ENCODE data around the gene TAF11L4.
"Not testable (repeated sequence)": the region's sequence is repeated elsewhere in the genome, so short reads cannot be mapped to it uniquely, and the experiment has no call there.

Gene TAF11L4

GRCh38 chr5:17519508-17519907 is 2.1 kb upstream of the TAF11L4 start:
- not testable (repeated sequence) for H3K4me2 ChIP-seq (ENCODE audit: low read length); H3K9me3 ChIP-seq (ENCODE audit: control insufficient read depth, insufficient read depth, low read length); H3K36me3 ChIP-seq (ENCODE audit: control insufficient read depth, low read length); H3K4me3 ChIP-seq (ENCODE audit: low read length); H3K27me3 ChIP-seq (ENCODE audit: control insufficient read depth, low read length); H3K4me1 ChIP-seq (ENCODE audit: control insufficient read depth, low read length); H3K9me2 ChIP-seq (replicated peaks; ENCODE audit: control insufficient read depth, low read length); H3K79me2 ChIP-seq (ENCODE audit: control insufficient read depth, low read length); H3K27ac ChIP-seq (ENCODE audit: low read depth, low read length); H3F3A ChIP-seq (ENCODE audit: control insufficient read depth, insufficient read depth); H4K20me1 ChIP-seq (ENCODE audit: control insufficient read depth, insufficient read depth, low read depth, low read length)

GRCh38 chr5:17524935-17525334 is 3.3 kb downstream of the TAF11L4 start, which contains the start of gene TAF11L5:
Gene TAF11L5, plus strand, starts transcription at chr5:17525235.
- H3K9me2 ChIP-seq (replicated peaks; ENCODE audit: control insufficient read depth, low read length); H3K4me1 ChIP-seq (ENCODE audit: control insufficient read depth, low read length); H3K4me2 ChIP-seq (ENCODE audit: low read length); H3K27me3 ChIP-seq (ENCODE audit: control insufficient read depth, low read length); H3K27ac ChIP-seq (ENCODE audit: low read depth, low read length); H3K4me3 ChIP-seq (ENCODE audit: low read length); H3K36me3 ChIP-seq (ENCODE audit: control insufficient read depth, low read length); H4K20me1 ChIP-seq (ENCODE audit: control insufficient read depth, insufficient read depth, low read depth, low read length); H3F3A ChIP-seq (ENCODE audit: control insufficient read depth, insufficient read depth); H3K79me2 ChIP-seq (ENCODE audit: control insufficient read depth, low read length); H3K9me3 ChIP-seq (ENCODE audit: control insufficient read depth, insufficient read depth, low read length): not testable (repeated sequence)

- H3F3A ChIP-seq (ENCODE audit: control insufficient read depth, insufficient read depth); H4K20me1 ChIP-seq (ENCODE audit: control insufficient read depth, insufficient read depth, low read depth, low read length); H3K27me3 ChIP-seq (ENCODE audit: control insufficient read depth, low read length); H3K4me2 ChIP-seq (ENCODE audit: low read length); H3K27ac ChIP-seq (ENCODE audit: low read depth, low read length); H3K4me1 ChIP-seq (ENCODE audit: control insufficient read depth, low read length); H3K36me3 ChIP-seq (ENCODE audit: control insufficient read depth, low read length); H3K9me2 ChIP-seq (replicated peaks; ENCODE audit: control insufficient read depth, low read length); H3K9me3 ChIP-seq (ENCODE audit: control insufficient read depth, insufficient read depth, low read length); H3K4me3 ChIP-seq (ENCODE audit: low read length); H3K79me2 ChIP-seq (ENCODE audit: control insufficient read depth, low read length): not testable (repeated sequence)
Measured at GRCh38 chr5:17526504-17526903, 4.9 kb downstream of the TAF11L4 start.

GRCh38 chr5:17528369-17528768 is 6.8 kb downstream of the TAF11L4 start, which contains the start of gene TAF11L6:
Gene TAF11L6, plus strand, starts transcription at chr5:17528669.
- H3K9me2 ChIP-seq (replicated peaks; ENCODE audit: control insufficient read depth, low read length); H3K27ac ChIP-seq (ENCODE audit: low read depth, low read length); H3K36me3 ChIP-seq (ENCODE audit: control insufficient read depth, low read length); H4K20me1 ChIP-seq (ENCODE audit: control insufficient read depth, insufficient read depth, low read depth, low read length); H3K4me1 ChIP-seq (ENCODE audit: control insufficient read depth, low read length); H3K9me3 ChIP-seq (ENCODE audit: control insufficient read depth, insufficient read depth, low read length); H3K4me3 ChIP-seq (ENCODE audit: low read length); H3K27me3 ChIP-seq (ENCODE audit: control insufficient read depth, low read length); H3K4me2 ChIP-seq (ENCODE audit: low read length); H3F3A ChIP-seq (ENCODE audit: control insufficient read depth, insufficient read depth); H3K79me2 ChIP-seq (ENCODE audit: control insufficient read depth, low read length): not testable (repeated sequence)
